GM21528 (cell line): Measurements from ENCODE around the gene ALKBH5.

ENCODE experiments used
- ATAC-seq: cut with Tn5 transposase; IDR thresholded peaks from one replicate; pipeline ENCODE4 v1.9.1; 2021; ENCODE audit warnings: mild to moderate bottlenecking, moderate library complexity; ENCODE audit not compliant: unreplicated experiment, low FRiP score

ALKBH5 gene

GRCh38 chr17:18236494-18236893 is 52.9 kb downstream of the ALKBH5 start:
- no peak for ATAC-seq

- no peak for ATAC-seq
Observed at GRCh38 chr17:18237461-18237860, 53.8 kb downstream of the ALKBH5 start.

GRCh38 chr17:18238299-18238698 is 54.7 kb downstream of the ALKBH5 start:
- no peak for ATAC-seq

GRCh38 chr17:18240449-18240848 is 56.8 kb downstream of the ALKBH5 start:
- ATAC-seq = no peak

GRCh38 chr17:18241229-18241871 is 57.7 kb downstream of the ALKBH5 start:
- no peak for ATAC-seq

GRCh38 chr17:18245038-18245776 is 61.6 kb downstream of the ALKBH5 start:
- ATAC-seq = no peak

GRCh38 chr17:18246109-18246725 is 62.6 kb downstream of the ALKBH5 start:
- no peak for ATAC-seq

- no peak for ATAC-seq
Observed at GRCh38 chr17:18246880-18247612, 63.4 kb downstream of the ALKBH5 start.

- no peak for ATAC-seq
Observed at GRCh38 chr17:18247613-18248001, 64.0 kb downstream of the ALKBH5 start.

GRCh38 chr17:18248300-18248731 is 64.7 kb downstream of the ALKBH5 start:
- ATAC-seq = no peak

GRCh38 chr17:18248811-18249210 is 65.2 kb downstream of the ALKBH5 start:
- no peak for ATAC-seq

- no peak for ATAC-seq
Observed at GRCh38 chr17:18250259-18250658, 66.6 kb downstream of the ALKBH5 start.

GRCh38 chr17:18250708-18251107 is 67.1 kb downstream of the ALKBH5 start:
- ATAC-seq = no peak

GRCh38 chr17:18251204-18251603 is 67.6 kb downstream of the ALKBH5 start:
- no peak for ATAC-seq

GRCh38 chr17:18252160-18252559 is 68.5 kb downstream of the ALKBH5 start:
- ATAC-seq = no peak

- ATAC-seq = no peak
Observed at GRCh38 chr17:18253187-18253884, 69.7 kb downstream of the ALKBH5 start.

GRCh38 chr17:18253947-18254821 is 70.6 kb downstream of the ALKBH5 start:
- no peak for ATAC-seq

- ATAC-seq = no peak
Observed at GRCh38 chr17:18254888-18255649, 71.4 kb downstream of the ALKBH5 start.

- ATAC-seq = no peak
Observed at GRCh38 chr17:18256351-18256750, 72.7 kb downstream of the ALKBH5 start.
